NOMO-1 (cell line): ENCODE measurements around the gene TMEM151B.

ENCODE experiments used
- DNase-seq, 2 experiments: peaks; one replicate each; lab custom pipeline; 2025; ENCODE audit not compliant: unreplicated experiment in 2 of 2; lab: John Stamatoyannopoulos, UW

Gene TMEM151B

DNA sequence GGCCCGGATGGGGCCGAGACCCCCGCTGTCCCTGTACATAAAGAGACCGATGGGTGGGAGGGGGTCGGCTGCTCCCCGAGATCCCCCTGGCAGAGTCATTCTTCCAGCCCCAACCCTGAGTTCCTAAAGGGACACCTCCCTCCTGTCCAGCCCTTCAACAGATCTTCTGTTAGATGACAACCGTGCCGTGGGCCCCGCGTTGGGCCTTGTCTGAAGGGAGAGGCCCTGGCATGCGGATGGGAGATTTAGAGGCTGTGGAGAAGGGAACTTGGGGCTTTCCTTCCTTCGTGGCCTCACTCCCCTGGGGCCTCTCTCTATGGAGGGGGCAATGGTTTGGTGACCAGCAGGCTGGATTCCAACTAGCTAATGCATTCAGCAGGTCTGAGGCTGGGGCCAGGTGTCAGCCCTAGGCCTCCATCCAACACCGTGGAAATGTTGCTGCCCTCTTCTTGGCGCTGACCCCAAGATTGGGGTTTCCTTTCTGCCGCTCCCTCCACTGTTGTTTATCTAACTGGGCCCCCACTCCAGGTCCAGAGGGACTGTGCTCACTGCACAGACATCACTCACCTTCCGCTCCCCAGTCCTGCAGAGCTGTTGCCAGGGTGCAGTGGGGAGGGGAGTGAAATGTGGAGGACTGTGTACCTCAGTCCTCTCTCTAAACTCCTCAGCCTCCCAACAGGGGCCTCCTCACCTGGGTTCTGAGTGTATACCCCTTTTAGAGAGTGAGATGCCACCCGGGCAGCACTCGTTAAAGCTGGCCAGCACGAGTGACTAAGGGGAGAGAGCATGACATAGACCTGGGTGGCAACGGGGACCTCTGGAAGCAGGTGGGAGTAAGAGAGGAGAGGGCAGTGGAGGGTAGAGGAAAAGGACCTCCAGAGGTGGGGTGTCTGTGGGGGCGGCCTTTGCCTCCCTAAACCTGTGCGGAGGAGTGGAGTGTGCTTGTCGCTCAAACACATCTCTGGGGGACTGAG lies 6.7 kb downstream of the TMEM151B start:
- no peak for DNase-seq

DNA sequence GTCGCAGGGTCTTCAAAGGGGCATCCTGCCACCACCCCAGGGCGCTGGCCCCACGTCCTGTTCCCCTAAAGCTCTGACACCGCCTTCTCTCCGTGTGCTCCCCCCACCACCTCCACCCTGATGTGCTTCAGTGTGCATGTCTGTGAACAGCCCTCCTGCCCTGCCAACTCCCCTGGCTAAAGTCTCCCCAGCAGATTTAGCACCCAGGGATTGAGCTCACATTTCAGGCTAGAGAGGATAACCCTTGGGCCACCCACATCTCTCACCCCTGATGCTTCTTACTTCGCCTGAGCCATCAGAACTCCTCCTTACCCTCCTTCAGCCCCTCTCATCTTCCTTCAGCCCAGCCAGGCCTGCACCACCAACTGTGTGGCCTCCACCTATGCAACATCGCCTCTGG lies 7.5 kb downstream of the TMEM151B start:
- DNase-seq, result no peak

DNA sequence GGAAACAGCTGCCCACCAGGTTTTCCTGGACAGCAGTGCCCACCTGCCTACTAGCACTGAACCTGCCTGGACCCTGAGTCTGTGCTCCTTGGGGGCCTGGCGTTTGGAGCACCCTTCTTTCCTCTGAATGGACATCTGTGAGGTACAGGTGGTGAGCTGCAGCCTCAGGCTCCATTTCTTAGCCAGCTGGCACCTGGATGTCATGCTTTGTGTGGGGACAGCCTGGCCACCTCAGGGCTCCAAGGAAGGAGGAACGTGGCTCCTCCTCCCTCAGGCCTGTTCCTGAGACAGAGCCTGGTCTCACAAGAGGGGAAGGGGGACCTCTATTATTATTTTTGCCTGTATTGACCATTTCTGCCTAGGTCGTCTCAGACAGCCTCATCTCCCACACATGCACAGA lies 8.1 kb downstream of the TMEM151B start:
- no peak for DNase-seq

DNA sequence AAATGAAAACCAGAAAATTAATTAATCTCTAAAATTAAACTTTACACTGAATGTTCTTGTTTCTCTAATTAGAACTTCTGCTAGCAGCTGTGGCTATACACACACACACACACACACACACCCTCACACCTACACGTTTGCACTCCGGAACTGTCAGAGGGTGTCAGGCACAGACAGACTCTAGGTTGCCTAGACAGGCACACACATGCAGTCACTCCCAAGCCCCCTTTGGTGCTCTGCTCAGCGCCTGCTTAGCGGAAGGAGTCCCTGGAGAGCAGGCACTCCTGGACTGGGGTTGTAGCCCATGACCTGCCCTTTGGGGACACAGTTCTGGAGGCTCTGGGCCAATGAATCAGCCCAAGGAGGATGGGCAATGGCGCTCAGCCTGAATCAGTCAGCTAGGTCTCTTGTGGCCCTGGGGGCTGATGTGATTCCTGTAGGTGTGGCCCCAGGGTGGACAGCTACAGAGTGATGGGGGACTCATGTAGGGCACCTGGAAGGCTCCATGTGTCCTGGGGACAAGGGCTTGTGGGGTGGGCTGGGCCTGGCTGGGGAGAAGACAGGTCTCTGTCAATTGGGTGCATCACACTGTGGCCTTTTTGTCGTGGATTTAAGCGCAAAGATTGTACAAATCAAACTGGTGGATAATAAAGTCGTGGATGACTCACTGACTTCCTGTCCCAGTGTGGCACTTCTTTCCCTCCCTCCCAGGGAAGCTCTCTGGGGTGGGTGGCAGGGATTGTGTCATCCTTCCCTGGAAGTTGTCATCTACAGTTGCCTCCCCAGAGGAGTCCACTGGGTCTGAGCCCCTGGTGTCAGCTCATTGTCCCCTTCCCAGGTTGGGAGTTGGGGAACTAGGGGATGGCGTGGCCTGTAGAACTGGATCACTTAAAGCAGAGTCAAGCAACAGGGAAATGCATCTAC lies 8.8 kb downstream of the TMEM151B start:
- DNase-seq, result no peak

DNA sequence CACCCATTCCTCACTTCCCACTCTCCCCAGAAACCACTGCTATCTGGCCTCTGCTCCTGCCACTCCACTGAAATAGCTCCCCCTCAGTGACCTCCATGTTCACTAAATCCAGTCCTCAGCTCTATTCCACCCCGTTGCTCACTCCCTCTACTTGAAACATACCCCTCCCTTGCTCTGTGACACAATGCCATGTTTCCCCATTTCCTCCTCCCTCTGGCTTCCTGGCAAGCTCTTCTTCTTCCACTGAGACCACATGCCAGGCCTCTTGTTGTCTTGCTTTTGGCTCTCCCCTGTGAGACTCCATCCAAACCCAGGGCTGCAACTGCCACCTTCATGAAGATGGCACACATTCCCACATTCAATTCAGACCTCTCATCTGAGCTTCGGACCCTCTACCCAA lies 13.9 kb downstream of the TMEM151B start:
- no peak for DNase-seq

- no peak for DNase-seq
Measured at GRCh38 chr6:44284867-44285266, 14.6 kb downstream of the TMEM151B start.

DNA sequence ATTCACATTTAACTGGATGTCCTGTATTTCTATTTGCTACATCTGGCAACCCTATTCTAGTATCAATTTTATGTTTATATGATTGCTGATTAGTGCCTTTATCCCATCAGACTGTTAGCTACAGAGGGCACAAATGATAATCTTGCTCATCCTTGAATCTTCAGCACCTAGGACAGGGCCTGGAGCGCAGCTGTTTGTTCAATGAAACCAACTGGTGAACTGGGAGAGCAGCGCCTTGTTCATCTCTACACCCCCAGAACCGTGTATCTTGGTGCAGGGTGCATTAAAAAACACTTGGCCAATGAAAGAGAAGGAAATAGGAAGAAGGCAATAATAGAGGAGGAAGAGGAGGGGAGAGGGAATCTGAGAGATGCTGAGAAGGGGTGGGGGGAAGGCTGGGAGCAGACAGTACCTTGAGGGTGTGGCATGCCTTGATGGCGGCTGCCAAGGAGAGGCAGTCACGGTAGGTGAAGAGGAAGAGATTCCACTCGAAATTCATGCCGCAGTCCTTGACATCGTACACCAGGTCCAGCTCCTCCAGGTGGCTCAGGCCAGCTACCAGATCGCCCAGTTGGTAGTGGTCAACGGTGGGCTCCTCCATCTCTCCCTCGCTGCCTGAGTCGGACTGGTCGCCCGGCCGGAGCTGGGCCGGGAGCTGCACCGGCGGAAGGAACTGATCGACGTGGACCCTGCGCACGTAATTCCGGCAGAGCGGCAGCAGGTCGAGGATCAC lies 15.5 kb downstream of the TMEM151B start:
- DNase-seq, result no peak

DNA sequence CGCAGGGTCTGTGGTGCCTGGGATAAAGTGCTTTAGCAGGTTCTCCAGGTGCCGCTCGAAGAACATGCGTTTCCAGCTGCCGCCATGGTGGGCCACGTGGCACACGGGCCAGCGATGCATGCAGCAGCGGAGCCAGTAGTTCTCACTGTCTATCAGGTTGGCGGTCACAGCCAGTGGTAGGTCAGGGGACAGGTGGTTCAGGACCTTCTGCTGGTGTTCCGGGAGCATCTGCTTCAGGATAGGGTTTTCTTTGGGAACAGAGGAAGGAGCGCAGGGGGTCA lies 16.0 kb downstream of the TMEM151B start:
- no peak for DNase-seq

DNA sequence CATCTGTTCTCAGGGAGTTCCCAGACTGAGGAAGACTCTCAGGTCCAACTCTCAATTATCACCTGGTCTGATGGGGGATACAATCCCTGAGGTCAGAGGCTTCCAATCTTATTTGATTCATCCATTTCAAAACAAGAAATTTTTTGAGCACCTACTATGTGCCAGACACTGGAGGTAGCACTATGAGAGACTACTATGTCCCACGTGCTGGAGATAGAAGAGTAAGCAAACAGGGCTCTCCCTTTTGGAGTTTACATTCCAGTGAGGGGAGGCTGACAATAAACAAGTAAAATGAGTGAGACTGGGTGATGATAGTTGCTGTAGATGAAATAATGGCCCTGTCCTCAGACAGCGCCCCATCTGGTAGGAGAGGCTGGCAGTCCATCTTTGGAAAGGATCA lies 16.5 kb downstream of the TMEM151B start:
- no peak for DNase-seq

- DNase-seq, result no peak
Measured at GRCh38 chr6:44289726-44290260, 19.5 kb downstream of the TMEM151B start.

DNA sequence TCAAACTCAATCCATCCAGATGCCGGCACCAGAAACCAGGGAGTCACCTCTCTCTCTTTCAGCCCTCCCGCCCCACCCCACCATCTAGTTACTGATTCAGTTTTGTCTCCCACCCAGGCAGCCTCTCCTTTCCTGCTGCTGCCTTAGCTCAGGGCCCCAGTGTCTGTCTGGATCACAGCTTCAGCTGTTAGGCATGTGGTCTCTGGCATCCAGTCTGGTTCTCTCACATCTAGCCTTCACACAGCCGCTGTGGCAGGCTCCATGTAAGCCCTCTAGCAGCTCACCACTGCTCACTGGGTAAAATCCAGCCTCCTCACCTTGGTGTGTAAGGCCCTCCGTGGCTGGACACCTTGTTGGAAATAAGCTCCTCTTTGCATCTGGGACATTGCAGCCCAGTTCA lies 21.6 kb downstream of the TMEM151B start:
- no peak for DNase-seq

- no peak for DNase-seq
Measured at GRCh38 chr6:44292661-44293365, 22.6 kb downstream of the TMEM151B start.

DNA sequence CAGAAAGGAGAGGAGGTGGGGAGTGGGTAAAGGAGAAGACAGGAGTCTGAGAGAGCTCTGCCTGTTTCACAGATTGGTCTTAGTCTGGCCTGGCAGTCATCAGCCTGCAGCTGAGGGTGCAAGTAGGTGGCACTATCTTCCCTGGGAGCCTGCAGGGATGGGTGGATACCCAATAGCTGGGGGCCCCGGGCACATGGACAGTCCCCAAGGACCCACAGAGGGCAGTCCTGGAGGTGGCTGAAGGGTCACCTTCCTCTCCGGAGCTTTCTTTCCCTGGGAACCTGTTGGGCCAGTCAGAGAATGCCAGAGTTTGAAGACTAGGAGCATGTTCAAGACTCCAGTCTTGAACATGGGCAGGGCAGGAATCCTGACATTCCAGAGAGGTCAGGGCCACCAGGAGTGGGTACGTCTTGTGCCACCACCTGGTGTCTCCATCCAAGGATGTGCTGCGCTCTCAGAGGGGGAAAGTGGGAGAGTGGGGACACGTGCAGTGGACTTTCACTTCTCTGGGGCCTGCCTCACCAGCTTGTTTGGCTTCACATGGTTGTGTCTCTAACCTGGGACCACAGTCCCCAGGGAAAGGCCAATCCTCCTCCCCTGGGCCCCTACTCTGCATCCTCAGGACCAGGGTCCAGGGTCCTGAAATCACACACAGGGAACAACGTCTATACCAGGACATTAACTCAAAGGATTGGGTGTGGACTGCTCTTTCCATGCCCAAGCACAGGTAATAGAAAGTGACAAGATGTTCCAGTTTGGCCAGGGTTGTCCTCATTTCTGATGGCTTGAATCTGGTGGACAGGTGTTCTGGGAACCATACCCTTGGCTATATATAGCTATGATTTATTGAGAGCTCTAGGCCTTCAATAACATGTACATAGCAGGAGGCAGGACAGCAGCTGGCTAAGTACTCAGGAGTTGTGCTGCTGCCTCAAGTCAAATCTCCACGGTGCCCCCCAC lies 24.9 kb downstream of the TMEM151B start:
- DNase-seq, result no peak

DNA sequence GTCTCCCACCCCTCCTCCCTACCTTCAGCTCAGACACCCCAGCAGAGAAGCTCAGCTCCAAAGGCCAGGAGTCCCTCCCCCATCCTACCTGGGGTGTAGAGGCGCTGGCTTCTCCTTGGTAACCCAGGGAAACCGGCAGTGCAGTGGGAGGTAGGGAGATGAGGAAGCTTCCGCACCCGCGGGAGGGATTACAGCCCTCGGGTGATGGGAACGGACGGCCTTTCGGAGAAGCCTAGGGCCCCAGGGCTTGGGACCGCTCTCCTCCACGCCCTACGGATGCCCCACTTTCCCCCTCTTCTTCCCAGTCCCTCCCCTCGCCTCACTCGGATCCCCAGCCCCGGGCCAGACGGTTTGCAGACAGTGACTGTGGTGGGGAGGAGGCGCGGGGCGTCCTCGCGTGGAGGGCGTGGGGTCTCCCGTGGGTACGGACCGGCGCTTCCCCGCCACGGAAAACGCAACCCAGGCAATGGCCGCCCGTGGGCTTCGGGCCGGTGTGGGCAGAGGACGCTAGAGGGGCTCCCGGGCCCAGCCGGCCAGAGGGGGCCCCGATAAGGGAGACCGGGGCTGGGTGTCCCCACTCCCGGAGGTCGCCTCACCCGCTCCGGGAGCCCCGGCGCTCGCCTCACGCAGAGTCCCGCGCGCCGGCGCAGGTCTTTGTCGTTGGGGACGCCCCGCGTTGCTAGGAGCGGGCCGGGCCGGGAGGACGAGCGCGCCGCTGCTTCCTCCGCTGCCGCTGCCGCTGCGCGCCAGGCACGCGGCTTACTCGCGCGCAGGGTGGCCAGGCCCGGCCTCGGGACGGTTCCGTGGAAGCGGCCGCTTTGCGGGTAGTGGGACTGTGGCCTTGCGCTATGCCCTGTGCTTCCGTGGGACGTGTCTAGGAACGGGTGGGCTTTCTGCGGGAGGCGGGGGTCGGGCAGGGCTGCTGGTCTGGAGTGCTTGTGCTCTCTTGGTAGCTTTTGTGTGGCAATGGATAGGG lies 27.1 kb downstream of the TMEM151B start:
- DNase-seq, result no peak

- no peak for DNase-seq
Measured at GRCh38 chr6:44298055-44298803, 28.0 kb downstream of the TMEM151B start.

- no peak for DNase-seq
Measured at GRCh38 chr6:44298864-44299263, 28.6 kb downstream of the TMEM151B start.

GRCh38 chr6:44300292-44300823 lies 30.1 kb downstream of the TMEM151B start:
- no peak for DNase-seq
